ENCODE measurements around the gene SMYD3. TPM values are rescaled to one million over a fixed set of nuclear protein-coding genes. Genes with fewer than 3 reads are reported as not detected.

The SMYD3 gene
- total RNA-seq, 1 donor from 2014 or later = 35.4 TPM

DNA sequence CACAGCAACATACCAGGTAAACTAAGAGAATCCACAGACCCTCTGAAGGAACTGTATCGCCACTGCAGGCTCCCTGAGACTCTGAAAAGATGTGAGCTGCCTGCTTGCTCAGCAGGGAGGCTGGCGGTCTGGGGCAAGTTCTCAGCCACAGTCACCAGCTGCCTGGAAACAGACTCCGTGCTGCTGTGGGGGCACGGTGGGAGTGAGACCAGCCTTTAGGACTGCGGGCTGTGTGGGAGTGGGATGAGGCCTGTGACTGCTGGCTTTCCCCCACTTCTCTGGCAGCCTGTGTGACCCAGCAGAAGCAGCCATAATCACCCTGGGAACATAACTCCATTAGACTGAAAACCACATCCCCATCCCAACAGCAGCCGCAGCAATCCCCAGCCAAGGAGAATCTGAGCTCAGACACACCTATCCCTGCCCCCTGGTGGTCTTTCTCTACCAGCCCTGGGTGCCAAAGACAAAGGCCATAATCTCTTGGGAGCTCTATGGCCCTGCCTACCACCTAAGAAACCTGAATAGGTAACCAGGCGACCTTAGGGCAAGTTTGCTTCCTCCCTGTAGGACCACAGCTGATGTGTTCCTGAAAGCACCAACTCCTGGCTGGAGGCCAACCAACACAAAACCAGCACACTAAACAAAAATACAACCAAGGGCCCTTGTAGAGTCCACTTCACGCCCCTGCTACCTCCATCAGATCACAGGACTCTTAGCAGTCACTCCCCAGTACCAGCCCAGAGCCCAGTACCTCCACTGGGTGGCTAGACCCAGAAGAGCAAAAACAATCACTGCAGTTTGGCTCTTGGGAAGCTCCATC is 151.5 kb downstream of the SMYD3 start:
- peak; percentile 18 for DNase-seq
- Mint-ChIP-seq H3K4me1 (ENCODE audit: low read depth, unreplicated experiment) (peaks cover 9% of the 10 kb centered on the region), H3K9me3 (ENCODE audit: unreplicated experiment) (peaks cover 4% of the 10 kb centered on the region), H3K27me3 (ENCODE audit: unreplicated experiment) (peaks cover 2% of the 10 kb centered on the region), H3K4me3 (ENCODE audit: unreplicated experiment) (no peak overlapping the region), H3K36me3 (ENCODE audit: unreplicated experiment) (peaks cover 28% of the 10 kb centered on the region), H3K27ac (ENCODE audit: unreplicated experiment) (peak overlapping the region; percentile 62)
- TF ChIP-seq, protein P1, sequence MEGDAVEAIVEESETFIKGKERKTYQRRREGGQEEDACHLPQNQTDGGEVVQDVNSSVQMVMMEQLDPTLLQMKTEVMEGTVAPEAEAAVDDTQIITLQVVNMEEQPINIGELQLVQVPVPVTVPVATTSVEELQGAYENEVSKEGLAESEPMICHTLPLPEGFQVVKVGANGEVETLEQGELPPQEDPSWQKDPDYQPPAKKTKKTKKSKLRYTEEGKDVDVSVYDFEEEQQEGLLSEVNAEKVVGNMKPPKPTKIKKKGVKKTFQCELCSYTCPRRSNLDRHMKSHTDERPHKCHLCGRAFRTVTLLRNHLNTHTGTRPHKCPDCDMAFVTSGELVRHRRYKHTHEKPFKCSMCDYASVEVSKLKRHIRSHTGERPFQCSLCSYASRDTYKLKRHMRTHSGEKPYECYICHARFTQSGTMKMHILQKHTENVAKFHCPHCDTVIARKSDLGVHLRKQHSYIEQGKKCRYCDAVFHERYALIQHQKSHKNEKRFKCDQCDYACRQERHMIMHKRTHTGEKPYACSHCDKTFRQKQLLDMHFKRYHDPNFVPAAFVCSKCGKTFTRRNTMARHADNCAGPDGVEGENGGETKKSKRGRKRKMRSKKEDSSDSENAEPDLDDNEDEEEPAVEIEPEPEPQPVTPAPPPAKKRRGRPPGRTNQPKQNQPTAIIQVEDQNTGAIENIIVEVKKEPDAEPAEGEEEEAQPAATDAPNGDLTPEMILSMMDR (IDR thresholded peaks at IDR 0.05; ENCODE audit: partially characterized antibody, unreplicated experiment) = no peak

DNA sequence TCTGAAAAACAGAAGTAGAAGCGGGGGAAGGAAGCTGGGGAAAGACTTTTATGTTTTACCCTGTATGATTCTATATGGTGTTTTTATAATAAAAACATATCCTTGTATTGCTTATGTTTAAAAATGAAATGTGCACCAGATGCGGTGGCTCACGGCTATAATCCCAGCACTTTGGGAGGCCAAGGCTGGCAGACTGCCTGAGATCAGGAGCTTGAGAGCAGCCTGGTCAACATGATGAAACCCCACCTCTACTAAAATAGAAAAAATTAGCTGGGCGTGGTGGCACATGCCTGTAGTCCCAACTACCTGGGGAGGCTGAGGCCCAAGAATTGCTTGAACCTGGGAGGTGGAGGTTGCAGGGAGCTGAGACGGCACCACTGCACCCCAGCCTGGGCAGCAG is 155.4 kb downstream of the SMYD3 start:
- no peak overlapping the region for H3K4me3 Mint-ChIP-seq (ENCODE audit: unreplicated experiment)
- peaks cover 9% of the 10 kb centered on the region for H3K4me1 Mint-ChIP-seq (ENCODE audit: low read depth, unreplicated experiment)
- DNase-seq = no peak
- H3K9me3 Mint-ChIP-seq (ENCODE audit: unreplicated experiment) = no peaks in the 10 kb centered on the region
- TF ChIP-seq, protein P1 (IDR thresholded peaks at IDR 0.05; ENCODE audit: partially characterized antibody, unreplicated experiment) = no peak
- peaks cover 2% of the 10 kb centered on the region for H3K27me3 Mint-ChIP-seq (ENCODE audit: unreplicated experiment)
- H3K27ac Mint-ChIP-seq (ENCODE audit: unreplicated experiment) = no peak overlapping the region
- peaks cover 6% of the 10 kb centered on the region for H3K36me3 Mint-ChIP-seq (ENCODE audit: unreplicated experiment)

DNA sequence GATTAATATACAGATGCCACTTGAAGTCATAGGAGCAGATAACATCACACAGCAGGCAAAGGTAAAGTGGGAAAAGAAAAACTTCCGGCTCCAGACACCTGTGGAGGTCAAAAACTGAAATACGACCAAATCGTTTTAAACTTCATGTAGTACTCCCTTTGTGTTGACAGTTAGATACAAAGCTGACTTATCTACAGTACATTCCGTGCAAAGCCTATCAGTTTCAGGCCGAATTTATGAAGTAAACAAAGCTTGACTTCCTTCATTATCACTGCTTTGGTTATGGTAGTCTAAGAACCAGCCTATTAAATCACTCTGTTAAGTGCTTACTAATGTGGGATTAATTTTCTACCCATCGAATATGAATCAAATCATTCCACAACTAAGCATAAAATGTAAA is 156.3 kb downstream of the SMYD3 start:
- no peak overlapping the region for H3K27ac Mint-ChIP-seq (ENCODE audit: unreplicated experiment)
- no peaks in the 10 kb centered on the region for H3K9me3 Mint-ChIP-seq (ENCODE audit: unreplicated experiment)
- TF ChIP-seq, protein P1 (IDR thresholded peaks at IDR 0.05; ENCODE audit: partially characterized antibody, unreplicated experiment) = no peak
- no peak overlapping the region for H3K4me3 Mint-ChIP-seq (ENCODE audit: unreplicated experiment)
- peaks cover 9% of the 10 kb centered on the region for H3K4me1 Mint-ChIP-seq (ENCODE audit: low read depth, unreplicated experiment)
- no peak for DNase-seq
- H3K36me3 Mint-ChIP-seq (ENCODE audit: unreplicated experiment) = no peaks in the 10 kb centered on the region
- no peaks in the 10 kb centered on the region for H3K27me3 Mint-ChIP-seq (ENCODE audit: unreplicated experiment)

DNA sequence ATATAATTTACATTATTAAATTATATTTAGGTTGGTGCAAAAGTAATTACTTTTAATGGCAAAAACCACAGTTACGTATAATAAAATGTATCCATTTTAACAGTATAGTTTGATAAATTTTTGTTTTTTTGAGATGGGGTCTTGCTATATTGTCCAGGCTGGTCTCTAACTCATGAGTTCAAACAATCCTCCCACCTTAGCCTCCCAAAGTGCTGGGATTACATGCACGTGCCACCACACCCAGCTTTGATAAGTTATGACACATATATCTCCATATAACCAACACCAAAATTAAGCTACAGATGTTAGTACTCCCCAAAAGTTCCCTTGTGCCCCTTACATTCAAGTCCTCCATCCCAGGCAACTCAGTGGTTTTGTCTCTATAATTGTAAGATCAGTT is 163.1 kb downstream of the SMYD3 start:
- H3K27me3 Mint-ChIP-seq (ENCODE audit: unreplicated experiment) = no peaks in the 10 kb centered on the region
- no peak for DNase-seq
- H3K4me1 Mint-ChIP-seq (ENCODE audit: low read depth, unreplicated experiment) = no peaks in the 10 kb centered on the region
- no peak overlapping the region for H3K27ac Mint-ChIP-seq (ENCODE audit: unreplicated experiment)
- H3K4me3 Mint-ChIP-seq (ENCODE audit: unreplicated experiment) = no peak overlapping the region
- H3K36me3 Mint-ChIP-seq (ENCODE audit: unreplicated experiment) = peaks cover 8% of the 10 kb centered on the region
- TF ChIP-seq, protein P1 (IDR thresholded peaks at IDR 0.05; ENCODE audit: partially characterized antibody, unreplicated experiment) = no peak
- peaks cover 1% of the 10 kb centered on the region for H3K9me3 Mint-ChIP-seq (ENCODE audit: unreplicated experiment)

- Mint-ChIP-seq H3K4me3 (ENCODE audit: unreplicated experiment) (no peak overlapping the region), H3K36me3 (ENCODE audit: unreplicated experiment) (peaks cover 8% of the 10 kb centered on the region), H3K27ac (ENCODE audit: unreplicated experiment) (no peak overlapping the region), H3K9me3 (ENCODE audit: unreplicated experiment) (peaks cover 1% of the 10 kb centered on the region), H3K4me1 (ENCODE audit: low read depth, unreplicated experiment) (no peaks in the 10 kb centered on the region), H3K27me3 (ENCODE audit: unreplicated experiment) (no peaks in the 10 kb centered on the region)
- DNase-seq = no peak
- TF ChIP-seq, protein P1 (IDR thresholded peaks at IDR 0.05; ENCODE audit: partially characterized antibody, unreplicated experiment) = no peak
Measured at GRCh38 chr1:246343251-246343650, 163.8 kb downstream of the SMYD3 start.
